Activated effector memory CD4-positive, alpha-beta T cell treated with Interleukin-2 at 50 U/mL for 16 hours (primary cell): ENCODE results near the gene ATP8A2.

Source experiments
- DNase-seq: peaks from one replicate; pipeline ENCODE4 v3.0.0-alpha.2; 2020

Gene ATP8A2

DNA sequence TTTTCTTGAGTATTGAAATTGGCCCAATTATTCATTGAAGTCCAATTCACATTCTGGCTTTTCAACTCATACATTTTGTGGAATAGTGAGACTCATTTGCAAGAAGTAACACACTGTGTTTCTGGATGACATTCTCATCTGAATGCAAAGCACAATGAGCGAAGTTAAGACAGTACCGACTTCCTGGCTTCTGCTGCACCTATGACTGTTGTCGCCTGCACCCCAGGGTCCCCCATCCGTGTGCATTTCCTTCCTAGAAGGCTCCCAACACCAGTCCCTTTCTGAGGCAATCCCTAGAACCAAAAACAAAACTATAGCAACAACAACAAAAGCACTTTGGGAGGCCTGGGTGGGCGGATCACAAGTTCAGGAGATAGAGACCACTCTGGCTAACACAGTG is 496.7 kb downstream of the ATP8A2 start:
- DNase-seq, result no peak

- DNase-seq, result no peak
Measured at GRCh38 chr13:25869941-25870340, 498.2 kb downstream of the ATP8A2 start.

- DNase-seq, result no peak
Measured at GRCh38 chr13:25871389-25872125, 499.8 kb downstream of the ATP8A2 start.

- DNase-seq, result no peak
Measured at GRCh38 chr13:25872481-25873241, 500.9 kb downstream of the ATP8A2 start.

DNA sequence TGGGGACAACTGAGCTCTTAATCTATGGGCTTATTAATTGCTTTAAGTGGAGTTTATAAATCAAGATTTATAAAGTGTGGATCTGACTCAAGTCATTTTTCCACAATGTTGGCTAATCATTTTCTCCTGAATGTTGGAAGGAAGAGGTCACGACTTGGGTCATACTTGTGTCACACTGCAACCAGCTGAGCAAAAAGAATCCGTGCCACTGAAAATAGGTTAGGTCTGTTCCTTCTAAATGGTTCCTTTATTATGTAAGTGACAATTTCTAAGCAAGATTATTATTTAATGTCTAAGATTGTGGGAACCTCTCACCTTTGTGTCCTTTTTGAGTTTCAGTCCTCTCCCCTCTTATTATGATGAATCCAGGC is 501.5 kb downstream of the ATP8A2 start:
- no peak for DNase-seq

GRCh38 chr13:25874064-25874737 is 502.4 kb downstream of the ATP8A2 start:
- DNase-seq, result no peak

DNA sequence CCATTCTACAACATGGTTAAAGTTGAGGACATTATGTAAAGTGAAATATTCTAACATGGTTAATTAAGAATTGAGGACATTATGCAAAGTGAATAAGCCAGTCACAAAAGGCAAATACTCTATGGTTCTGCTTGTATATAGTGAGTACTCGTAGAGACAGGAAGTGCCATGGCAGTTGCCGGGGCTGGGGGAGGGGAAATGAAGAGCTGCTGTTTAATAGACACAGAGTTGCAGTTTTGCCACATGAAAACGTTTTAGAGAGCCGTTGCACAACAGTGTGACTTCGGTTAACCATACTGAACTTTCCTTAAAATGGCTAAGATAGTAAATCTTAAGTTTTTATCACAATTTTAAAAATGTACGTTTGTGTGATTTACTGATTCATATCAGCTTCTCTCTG is 503.1 kb downstream of the ATP8A2 start:
- DNase-seq, result peak; percentile 48

DNA sequence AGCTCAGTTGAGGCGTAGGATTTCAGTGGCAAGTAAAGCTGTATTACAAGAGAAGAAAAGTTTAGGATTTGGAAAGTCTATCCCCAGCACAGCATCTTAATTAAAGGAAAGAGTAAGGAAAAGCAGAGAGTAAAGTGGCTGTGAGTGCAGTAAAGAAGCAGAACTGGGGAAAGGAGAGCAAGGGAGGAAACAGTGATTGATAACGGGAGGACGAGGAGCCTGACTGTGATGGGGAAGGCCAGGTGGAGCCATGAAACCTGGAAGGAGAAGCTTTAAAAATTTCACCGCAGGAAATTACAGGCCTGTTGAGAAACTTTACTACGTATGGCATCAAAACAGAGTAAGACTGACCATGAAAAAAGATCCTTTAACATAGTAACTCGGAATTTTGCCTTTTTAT is 504.5 kb downstream of the ATP8A2 start:
- no peak for DNase-seq

- DNase-seq, result no peak
Measured at GRCh38 chr13:25879466-25879865, 507.7 kb downstream of the ATP8A2 start.

- no peak for DNase-seq
Measured at GRCh38 chr13:25881136-25881926, 509.6 kb downstream of the ATP8A2 start.

DNA sequence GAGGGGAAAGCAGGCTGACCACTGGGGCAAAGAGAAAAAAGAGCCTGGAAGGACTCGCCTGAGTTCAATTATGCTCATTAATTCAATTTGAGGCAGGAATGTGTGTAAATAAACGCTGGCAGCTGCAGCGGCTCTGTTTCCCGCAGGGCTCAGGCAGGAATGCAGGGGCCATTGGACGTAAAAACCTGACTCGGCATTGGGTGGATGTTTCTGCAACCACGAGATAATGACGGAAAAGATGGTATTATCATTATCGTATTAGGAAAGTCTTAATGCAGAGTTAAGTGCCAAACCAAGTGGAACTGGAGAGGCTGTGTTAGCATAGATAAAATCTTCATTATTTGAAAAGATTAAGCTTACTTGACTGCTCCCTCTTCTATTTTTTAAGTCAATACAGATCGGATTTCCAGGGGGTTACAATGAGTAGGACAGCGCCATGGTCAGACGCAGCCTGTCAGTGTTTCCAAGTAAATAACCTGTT is 510.2 kb downstream of the ATP8A2 start:
- no peak for DNase-seq

DNA sequence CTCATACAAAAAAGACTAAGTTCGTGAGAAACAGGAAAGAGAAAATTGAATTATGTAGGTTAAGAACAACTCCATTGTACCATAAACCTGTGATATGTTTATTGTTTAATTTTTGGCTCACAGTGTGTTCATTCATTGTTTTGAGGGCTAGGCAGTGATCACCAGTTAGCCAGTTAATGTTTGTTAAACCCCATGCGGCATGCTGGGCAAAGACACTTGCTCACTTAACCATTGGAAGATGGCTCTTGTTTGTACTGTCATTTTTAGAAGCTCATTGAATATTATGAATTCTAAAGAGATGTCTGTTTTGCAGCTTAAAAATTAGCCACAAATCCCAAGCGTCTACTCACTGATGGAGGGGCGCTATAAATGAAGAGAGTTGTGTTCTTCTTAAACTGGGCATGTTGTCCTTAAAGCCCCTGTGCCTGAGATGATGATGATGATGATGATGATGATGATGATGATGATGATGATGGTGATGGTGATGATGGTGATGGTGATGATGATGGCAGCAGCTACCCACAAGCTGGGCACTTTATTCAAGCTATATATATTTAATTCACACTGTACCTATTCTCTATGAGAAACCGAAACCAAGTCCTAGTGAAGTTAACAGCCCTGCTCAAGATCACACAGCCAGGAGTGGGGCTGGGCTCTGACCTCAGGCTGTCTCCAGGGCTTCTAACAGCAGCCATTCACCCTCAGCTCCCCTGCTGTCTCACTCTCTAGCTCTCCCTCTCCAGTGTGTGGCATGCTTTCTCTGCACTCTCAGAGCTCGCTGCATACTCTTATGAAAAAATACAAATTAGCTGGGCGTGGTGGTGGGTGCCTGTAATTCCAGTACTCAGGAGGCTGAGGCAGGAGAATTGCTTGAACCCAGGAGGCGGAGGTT is 510.9 kb downstream of the ATP8A2 start:
- DNase-seq, result no peak

- no peak for DNase-seq
Measured at GRCh38 chr13:25885418-25885817, 513.6 kb downstream of the ATP8A2 start.

GRCh38 chr13:25886438-25887214 is 514.9 kb downstream of the ATP8A2 start:
- no peak for DNase-seq

GRCh38 chr13:25887962-25888655 is 516.3 kb downstream of the ATP8A2 start:
- no peak for DNase-seq

GRCh38 chr13:25890671-25891212 is 519.0 kb downstream of the ATP8A2 start:
- no peak for DNase-seq

GRCh38 chr13:25898991-25899390 is 527.2 kb downstream of the ATP8A2 start:
- no peak for DNase-seq

- no peak for DNase-seq
Measured at GRCh38 chr13:25899464-25899863, 527.7 kb downstream of the ATP8A2 start.

DNA sequence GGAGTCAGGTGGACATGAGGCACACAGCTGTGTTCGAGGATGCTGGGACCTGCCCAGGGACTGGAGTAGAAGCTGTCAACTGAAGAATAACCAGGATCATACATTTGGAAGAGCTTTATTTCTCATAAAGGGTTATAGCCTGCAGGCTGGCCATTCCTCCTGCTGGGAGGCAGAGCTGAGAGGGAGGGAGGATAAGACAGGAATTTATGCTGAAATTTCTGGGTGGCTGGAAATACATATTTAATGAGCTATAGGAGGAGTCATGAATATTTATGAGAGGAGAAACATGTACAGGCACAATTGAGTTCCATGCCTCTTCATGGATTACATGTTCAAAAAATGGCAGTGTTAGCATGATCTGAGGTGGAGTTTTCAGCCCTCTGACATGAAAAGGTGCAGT is 528.2 kb downstream of the ATP8A2 start:
- DNase-seq, result no peak
